Measurements from ENCODE around the gene SPECC1L.
A peak's percentile ranks its signal among the peaks of the same experiment; 100 is the strongest.

The SPECC1L gene

DNA sequence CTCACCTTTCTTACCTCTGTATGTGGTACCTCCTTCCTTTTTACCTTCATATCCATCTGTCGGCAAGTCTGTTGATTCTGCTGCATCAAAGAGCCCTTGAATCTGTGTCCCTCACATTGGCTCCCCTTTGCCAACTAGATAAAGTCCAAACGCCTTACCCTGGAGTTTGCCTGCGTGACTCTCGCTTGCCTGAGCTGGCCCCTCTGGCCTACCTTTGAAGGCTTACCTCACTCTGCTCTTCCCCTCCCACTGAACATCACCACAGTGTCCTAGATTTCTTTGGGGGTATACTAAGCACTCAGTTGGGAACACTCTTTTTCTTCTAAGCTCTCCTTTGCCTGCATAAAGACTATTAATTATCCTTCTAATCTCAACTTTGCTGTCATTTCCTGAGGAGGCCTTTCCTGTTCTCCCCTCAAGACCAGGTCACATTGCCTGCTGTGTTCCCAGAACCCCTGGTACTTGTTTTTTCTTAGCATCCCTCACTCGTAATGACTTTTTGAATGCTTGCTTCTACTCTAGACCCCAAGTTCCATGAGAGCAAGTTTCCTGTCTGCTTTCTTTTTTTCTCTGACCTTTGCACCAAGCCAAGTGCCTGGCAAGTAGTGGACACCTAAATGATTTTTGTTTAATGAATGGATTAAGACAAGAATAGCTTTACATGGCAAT, 89.0 kb downstream of the SPECC1L start:
- peak in 1 of 2 donors; percentile 46 for DNase-seq (ENCODE audit: low read depth in 2 of 2)
- no peak for TF ChIP-seq CTCF (IDR thresholded peaks at IDR 0.05; ENCODE audit: low read depth, low read length)

GRCh38 chr22:24361976-24362646, 91.5 kb downstream of the SPECC1L start:
- no peak for TF ChIP-seq CTCF (IDR thresholded peaks at IDR 0.05; ENCODE audit: low read depth, low read length)

More for the DNA sequence above, 89.0 kb downstream of the SPECC1L start:
- H3K4me3 ChIP-seq (replicated peaks in 1 of 2; ENCODE audit: low read depth in 2 of 2, low read length in 2 of 2): no peak overlapping the region

DNA sequence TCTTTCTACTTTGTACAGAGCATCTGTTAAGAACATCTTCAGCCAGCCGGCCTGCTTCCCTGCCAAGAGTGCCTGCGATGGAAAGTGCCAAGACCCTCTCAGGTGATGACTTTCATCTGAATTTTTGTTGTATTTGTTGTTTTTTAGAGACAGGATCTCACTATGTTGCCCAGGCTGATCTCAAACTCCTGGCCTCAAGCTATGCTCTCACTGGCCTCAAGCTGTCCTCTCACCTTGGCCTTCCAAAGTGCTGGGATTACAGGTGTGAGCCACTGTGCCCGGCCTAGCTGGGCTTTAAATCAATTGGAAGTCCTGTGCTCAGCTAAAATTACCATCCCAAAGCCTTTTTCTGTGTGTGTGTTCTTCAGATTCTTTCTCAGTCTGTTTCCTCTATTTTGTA, 92.6 kb downstream of the SPECC1L start:
- TF ChIP-seq CTCF (IDR thresholded peaks at IDR 0.05; ENCODE audit: low read depth, low read length): no peak
- H3K4me3 ChIP-seq (replicated peaks in 1 of 2; ENCODE audit: low read depth in 2 of 2, low read length in 2 of 2): no peak overlapping the region
- DNase-seq (ENCODE audit: low read depth in 2 of 2): no peak

More at GRCh38 chr22:24361976-24362646, 91.5 kb downstream of the SPECC1L start:
- no peak overlapping the region for H3K4me3 ChIP-seq (replicated peaks in 1 of 2; ENCODE audit: low read depth in 2 of 2, low read length in 2 of 2)
- DNase-seq (ENCODE audit: low read depth in 2 of 2): no peak

DNA sequence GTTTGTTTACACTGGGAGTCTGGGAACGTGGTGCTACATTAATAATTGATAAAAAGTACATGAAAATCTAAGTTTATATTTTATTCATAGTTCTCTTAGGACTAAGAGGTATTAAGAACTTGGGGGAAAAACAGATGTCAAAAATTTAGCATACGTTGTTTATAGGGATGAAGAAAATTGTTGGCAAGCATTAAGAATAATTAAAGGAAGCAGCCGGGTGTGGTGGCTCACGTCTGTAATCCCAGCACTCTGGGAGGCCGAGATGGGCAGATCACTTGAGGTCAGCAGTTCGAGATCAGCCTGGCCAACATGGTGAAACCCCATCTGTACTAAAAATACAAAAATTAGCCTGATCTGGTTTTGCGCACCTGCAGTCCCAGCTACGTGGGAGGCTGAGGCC, 96.1 kb downstream of the SPECC1L start:
- TF ChIP-seq CTCF (IDR thresholded peaks at IDR 0.05; ENCODE audit: low read depth, low read length): no peak
- no peak for DNase-seq (ENCODE audit: low read depth in 2 of 2)
- no peak overlapping the region for H3K4me3 ChIP-seq (replicated peaks in 1 of 2; ENCODE audit: low read depth in 2 of 2, low read length in 2 of 2)

DNA sequence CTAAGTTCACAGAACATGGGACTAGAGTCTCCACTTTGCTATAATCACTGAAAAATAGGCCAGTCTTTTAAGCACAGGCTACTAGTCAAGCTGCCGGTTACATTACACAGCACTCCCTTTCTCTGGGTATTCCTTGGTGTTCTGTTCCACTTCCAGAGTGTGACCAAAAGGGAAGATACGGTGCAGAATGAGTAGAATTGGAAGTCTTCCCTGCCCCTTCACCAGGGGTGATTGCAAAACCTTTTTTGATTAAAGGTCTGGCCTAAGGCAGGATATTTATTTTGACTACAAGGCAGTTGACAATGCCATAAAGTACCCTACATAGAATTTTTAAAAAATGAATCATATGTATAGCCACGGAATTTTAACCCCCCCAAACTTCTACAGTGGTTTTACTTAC, 97.2 kb downstream of the SPECC1L start:
- no peak for TF ChIP-seq CTCF (IDR thresholded peaks at IDR 0.05; ENCODE audit: low read depth, low read length)
- DNase-seq (ENCODE audit: low read depth in 2 of 2): peak; percentile 15 to 61
- H3K4me3 ChIP-seq (replicated peaks in 1 of 2; ENCODE audit: low read depth in 2 of 2, low read length in 2 of 2): no peak overlapping the region

DNA sequence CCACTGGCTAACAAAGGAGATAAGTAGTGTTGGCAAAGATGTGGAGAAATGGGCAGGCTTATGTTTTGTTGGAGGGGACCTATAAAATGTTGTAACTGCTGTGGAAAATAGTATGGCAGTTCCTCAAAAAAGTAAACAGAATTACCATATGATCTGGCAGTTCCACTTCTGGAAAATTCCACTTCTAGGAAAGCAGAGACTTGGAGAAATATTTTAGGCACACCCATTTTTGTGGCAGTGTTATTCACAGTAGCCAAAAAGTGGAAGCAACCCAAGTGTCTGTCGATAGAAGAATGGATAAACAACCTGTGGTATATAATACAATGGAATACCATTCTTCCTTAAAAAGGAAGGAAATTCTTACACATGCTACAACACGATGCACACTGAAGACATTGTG, 99.8 kb downstream of the SPECC1L start:
- no peak for TF ChIP-seq CTCF (IDR thresholded peaks at IDR 0.05; ENCODE audit: low read depth, low read length)
- DNase-seq (ENCODE audit: low read depth in 2 of 2): peak; percentile 31 to 33
- H3K4me3 ChIP-seq (replicated peaks in 1 of 2; ENCODE audit: low read depth in 2 of 2, low read length in 2 of 2): no peak overlapping the region

Measured in cardiac fibroblast (primary cell).